Stomach (tissue), 4 donors: ENCODE measurements around the gene TDP1.

Experiments used
- CTCF ChIP-seq, 7 experiments: fragments of 450-650 bp in 4 of 7; fragments of 200-600 bp in 3 of 7; sonication (generic) in 3 of 7; IDR thresholded peaks; one replicate each; pipeline ENCODE4 v1.5.1; 2016 to 2019; ENCODE audit warnings: antibody characterized with exemption in 7 of 7, control low read depth in 2 of 7, mild to moderate bottlenecking in 1 of 7
- POLR2A ChIP-seq, 4 donors: fragments of 450-650 bp; IDR thresholded peaks; one replicate each; pipeline ENCODE4 v1.6.1; 2016; ENCODE audit warnings: antibody characterized with exemption in 4 of 4, control low read depth in 2 of 4, mild to moderate bottlenecking in 1 of 4, moderate library complexity in 1 of 4

- TF ChIP-seq CTCF (IDR thresholded peaks at IDR 0.05) (no peak), POLR2A (IDR thresholded peaks at IDR 0.05) (no peak)
Observed at GRCh38 chr14:89955022-89955744, 544 bp upstream of the TDP1 start.
